ENCODE results near the gene MRPS11. TPM values are rescaled to one million over a fixed set of nuclear protein-coding genes. Genes with fewer than 3 reads are reported as not detected.

MRPS11 gene
- total and polyA plus RNA-seq, 2 of the 8 experiments (the other 6 are each of a cell fraction or from before 2014, with no cell fraction given): 41.4 to 59.2 TPM

DNA sequence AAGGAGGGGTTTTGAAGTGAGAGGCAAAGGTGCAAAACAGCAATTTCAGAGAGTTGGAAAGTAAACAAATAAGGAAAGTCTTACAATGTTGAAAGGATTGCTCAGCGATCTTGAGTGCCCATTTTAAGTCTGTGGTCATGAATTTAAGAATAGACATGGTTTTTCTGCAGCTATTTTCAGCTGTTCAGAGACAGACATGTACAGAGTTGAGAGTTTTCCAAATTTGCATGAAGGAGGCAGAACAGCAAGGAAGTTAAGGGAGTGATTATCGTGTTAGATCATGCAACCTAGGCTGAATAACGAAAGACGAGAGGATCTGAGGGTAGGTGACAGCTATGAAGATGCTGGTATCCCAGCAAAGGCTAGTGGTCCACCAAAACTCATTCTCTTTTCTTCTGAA is 41.8 kb downstream of the MRPS11 start:
- H2BK5ac ChIP-seq (ENCODE audit: low read depth, low read length): no peak overlapping the region
- FAIRE-seq (no peak), DNase-seq (ENCODE audit: low read depth in 1 of 2, low spot score in 2 of 2) (no peak)
- ChIA-PET CTCF (ENCODE audit: partially characterized antibody) (interaction anchor here (0.6 to 0.9 kb wide), 2 partner anchors 20 to 237 kb away, joined by 3 to 4 read pairs; no protein-coding TSS in a partner anchor), POLR2A (ENCODE audit: partially characterized antibody) (no interaction called here)
- 85% methylated on average over 4 of the region's 4 CpGs; no CpG with 5 or more reads in 1 of the 2 experiments for WGBS, 2 experiments (ENCODE audit: extremely low coverage in 1 of 2, insufficient coverage in 1 of 2, insufficient read length in 1 of 2, insufficient replicate concordance in 2 of 2, low coverage in 1 of 2, low lambda C conversion rate in 2 of 2, missing lambda C conversion rate in 1 of 2)
- no peak overlapping the region for H3K56ac ChIP-seq (replicated peaks; ENCODE audit: insufficient read length, low read depth, low read length)
- peaks cover 0 to 2% (median 0%) of the 10 kb centered on the region in 4 experiments; a peak in 2 of 7 replicates for H3K27me3 ChIP-seq (replicated peaks in 1 of 4; ENCODE audit: control insufficient read depth in 3 of 4, extremely low read depth in 1 of 4, insufficient read depth in 3 of 4, low read length in 3 of 4)
- no peak overlapping the region for H4K5ac ChIP-seq (ENCODE audit: insufficient read length, low read depth, low read length)
- H3K23me2 ChIP-seq (ENCODE audit: low read depth, low read length): no peaks in the 10 kb centered on the region
- no peak overlapping the region for H3K18ac ChIP-seq (ENCODE audit: extremely low read depth, low read length)
- no peak overlapping the region for H3K9ac ChIP-seq (replicated peaks in 1 of 4; ENCODE audit: extremely low read depth in 1 of 4, low read depth in 3 of 4, low read length in 3 of 4)
- H3K79me2 ChIP-seq (ENCODE audit: control insufficient read depth in 1 of 2, insufficient read depth in 2 of 2, low read length in 2 of 2): no peaks in the 10 kb centered on the region
- H3K4ac ChIP-seq (replicated peaks; ENCODE audit: insufficient read length, low read depth, low read length): no peak overlapping the region
- H2BK20ac ChIP-seq (ENCODE audit: low read length): no peak overlapping the region
- no peak overlapping the region for H2AFZ ChIP-seq (ENCODE audit: low read length)
- no peak overlapping the region for H4K8ac ChIP-seq (ENCODE audit: extremely low read depth, insufficient read depth, low read length)
- H3K36me3 ChIP-seq (ENCODE audit: control insufficient read depth in 2 of 4, insufficient read depth in 4 of 4, low read length in 3 of 4): peaks cover 0 to 10% (median 2%) of the 10 kb centered on the region in 4 experiments; a peak in 3 of 8 replicates
- no peaks in the 10 kb centered on the region for H3K9me3 ChIP-seq (ENCODE audit: insufficient read depth in 2 of 2, low read depth in 1 of 2, low read length in 1 of 2)
- H2BK120ac ChIP-seq (replicated peaks; ENCODE audit: low read depth, low read length): no peak overlapping the region
- H3K4me3 ChIP-seq (ENCODE audit: extremely low read depth in 1 of 4, insufficient read depth in 2 of 4, low read depth in 3 of 4, low read length in 4 of 4): no peak overlapping the region
- no peak overlapping the region for H2AK5ac ChIP-seq (ENCODE audit: low read depth, low read length)
- H4K91ac ChIP-seq (replicated peaks; ENCODE audit: insufficient read length, low read length): no peak overlapping the region
- no peak overlapping the region for H2BK12ac ChIP-seq (ENCODE audit: low read depth, low read length)
- no peak overlapping the region for H3K23ac ChIP-seq (ENCODE audit: insufficient read length)
- peaks cover 0 to 7% (median 1%) of the 10 kb centered on the region in 4 experiments; a peak in 4 of 7 replicates for H3K4me1 ChIP-seq (replicated peaks in 1 of 4; ENCODE audit: control insufficient read depth in 3 of 4, insufficient read depth in 4 of 4, low read length in 3 of 4)
- TF ChIP-seq SP1 (IDR thresholded peaks at IDR 0.05; ENCODE audit: low read depth, low read length): no peak
- no peak for TF ChIP-seq HDAC6 (IDR thresholded peaks at IDR 0.05; ENCODE audit: low read depth, low read length)
- TF ChIP-seq USF2 (IDR thresholded peaks at IDR 0.05; ENCODE audit: low read length): no peak
- no peak for TF ChIP-seq EP300 (IDR thresholded peaks at IDR 0.05; ENCODE audit: borderline replicate concordance in 1 of 2, low read depth in 2 of 2, low read length in 2 of 2)
- no peak for TF ChIP-seq TAF7 (optimal IDR thresholded peaks at IDR 0.05; ENCODE audit: borderline replicate concordance, low read depth, low read length)
- TF ChIP-seq SUZ12 (IDR thresholded peaks at IDR 0.05; ENCODE audit: low read length): no peak
- no peak for TF ChIP-seq BRCA1 (IDR thresholded peaks at IDR 0.05; ENCODE audit: low read depth, low read length)
- no peak for TF ChIP-seq BACH1 (IDR thresholded peaks at IDR 0.05; ENCODE audit: low read length)
- no peak for TF ChIP-seq SRF (IDR thresholded peaks at IDR 0.05; ENCODE audit: low read depth, low read length)
- TF ChIP-seq CHD1 (IDR thresholded peaks at IDR 0.05; ENCODE audit: low read depth, low read length): no peak
- TF ChIP-seq ATF3 (IDR thresholded peaks at IDR 0.05; ENCODE audit: insufficient read depth, low read depth, low read length): no peak
- no peak overlapping the region for H3K14ac ChIP-seq (ENCODE audit: insufficient read length)
- H2BK15ac ChIP-seq (ENCODE audit: low read length): no peak overlapping the region
- peaks cover 0 to 2% of the 10 kb centered on the region in 2 experiments for H4K20me1 ChIP-seq (replicated peaks in 1 of 2; ENCODE audit: control insufficient read depth in 1 of 2, insufficient read depth in 2 of 2, low read length in 2 of 2)
- no peak overlapping the region for H3K27ac ChIP-seq (ENCODE audit: low read depth, low read length)
- H3K79me1 ChIP-seq (ENCODE audit: low read depth, low read length): no peaks in the 10 kb centered on the region
- no peak overlapping the region for H3K4me2 ChIP-seq (ENCODE audit: insufficient read depth in 1 of 2, low read depth in 2 of 2, low read length in 2 of 2)

Measured in H1 (cell line).